ENCODE data around the gene NFIA.

Gene NFIA

DNA sequence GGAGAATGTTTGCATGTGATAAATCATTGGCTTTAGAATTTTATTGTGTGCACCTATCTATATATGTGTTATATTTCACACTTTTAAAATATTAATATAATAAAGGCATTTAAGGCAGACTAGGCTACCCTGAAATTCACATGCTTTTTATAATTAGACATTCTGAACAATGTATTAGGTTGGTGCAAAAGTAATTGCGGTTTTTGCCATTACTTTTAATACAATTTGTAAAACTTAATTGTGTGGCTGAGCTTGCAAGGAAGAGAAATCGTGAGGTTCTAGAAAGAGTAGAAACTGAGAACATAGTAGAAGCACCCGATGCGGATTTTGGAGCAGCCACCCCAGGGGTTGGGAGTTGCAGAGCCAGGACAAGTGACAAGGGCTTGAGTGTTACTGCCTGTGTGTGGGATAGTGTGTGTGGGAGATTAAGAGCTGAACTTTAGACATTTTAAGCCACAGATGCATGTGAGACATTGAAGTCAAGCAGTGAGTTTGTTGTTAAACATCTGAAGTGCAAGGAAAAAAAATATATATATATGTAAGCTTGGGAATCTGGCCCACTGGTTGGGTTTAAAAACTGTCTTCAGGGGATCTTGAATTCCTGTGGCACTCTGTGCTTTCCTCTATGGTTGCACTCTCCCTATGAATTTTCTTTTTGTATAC is 398.0 kb downstream of the NFIA start:
- DNase-seq, result no peak

DNA sequence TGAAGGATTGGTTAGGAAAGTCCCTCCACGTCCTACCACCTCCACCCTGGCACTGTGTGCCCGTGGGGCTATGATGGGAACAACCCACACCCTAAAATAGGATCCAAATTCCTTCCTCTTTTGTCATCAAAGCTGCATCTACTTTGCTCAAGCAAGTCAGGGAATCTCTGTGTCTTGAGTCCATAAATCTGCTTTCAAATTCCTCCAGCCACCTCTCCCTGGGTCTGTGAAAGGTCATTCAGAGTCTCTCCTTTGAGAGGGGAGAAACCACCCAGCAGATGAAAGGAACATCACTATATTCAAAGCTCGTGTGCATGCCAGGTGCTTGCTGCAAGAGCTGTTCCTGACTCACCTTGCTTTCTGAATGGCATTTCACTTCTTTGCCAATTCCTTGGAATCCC is 399.0 kb downstream of the NFIA start:
- DNase-seq, result no peak

DNA sequence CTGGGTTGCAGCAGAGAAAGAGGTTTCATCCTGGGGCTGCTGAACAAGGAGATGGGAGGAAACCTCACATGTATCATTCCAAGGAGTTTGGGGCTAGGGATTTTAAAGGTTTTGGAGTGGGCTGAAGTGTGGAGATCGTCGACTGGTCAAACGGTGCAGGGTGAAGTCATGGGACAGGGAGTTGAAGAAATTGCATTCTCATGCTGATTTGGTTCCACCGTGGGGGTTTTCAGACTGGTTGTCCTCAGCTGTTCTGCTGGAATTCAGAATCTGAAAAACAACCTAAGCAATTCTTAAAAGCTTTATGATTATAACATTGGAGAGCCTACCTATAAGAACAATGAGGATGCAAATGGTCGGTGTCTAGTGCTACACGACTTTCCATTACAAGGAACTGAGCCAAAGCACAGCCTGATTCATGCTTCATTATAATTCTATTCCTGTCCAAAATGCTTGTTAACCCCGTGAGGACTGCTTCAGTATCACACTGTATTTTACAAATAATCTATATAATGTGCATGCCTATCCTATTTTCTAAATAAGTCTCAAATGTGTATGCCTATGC is 399.9 kb downstream of the NFIA start:
- DNase-seq, result no peak

DNA sequence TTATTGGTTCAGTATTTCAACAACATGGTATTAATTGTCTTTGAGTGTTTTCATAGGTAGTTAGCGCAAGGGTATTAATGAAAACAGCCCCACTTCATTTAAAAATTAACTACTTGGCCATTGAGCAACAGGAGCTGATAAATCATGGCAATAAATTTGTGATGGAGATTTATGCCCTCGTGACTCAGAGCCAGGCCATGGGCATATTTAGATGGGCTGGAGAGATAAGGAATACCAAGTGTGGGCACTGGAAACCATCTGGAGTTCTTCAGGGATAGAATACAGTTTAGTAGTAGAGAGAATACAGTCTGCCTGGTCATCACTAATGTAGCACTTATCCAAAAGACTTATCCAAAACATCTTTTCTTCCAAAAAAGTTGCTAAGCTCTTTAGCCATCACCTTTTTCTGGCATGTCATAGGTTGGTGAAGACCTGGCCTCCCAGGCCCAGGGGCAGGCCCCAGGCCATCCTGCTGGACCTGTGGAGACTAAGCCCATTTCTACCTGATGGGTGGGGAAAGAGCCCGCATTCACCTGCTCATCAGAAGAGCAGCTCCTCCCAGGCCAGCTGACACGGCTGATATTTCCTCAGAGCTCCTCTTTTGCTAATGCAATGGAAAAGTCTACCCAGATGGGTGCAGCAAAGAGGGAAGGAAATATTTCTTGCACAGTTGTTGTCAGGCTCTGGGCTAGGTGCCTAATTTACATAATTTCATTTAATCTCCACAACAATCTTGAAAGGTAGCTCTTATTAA is 404.6 kb downstream of the NFIA start:
- no peak for DNase-seq

DNA sequence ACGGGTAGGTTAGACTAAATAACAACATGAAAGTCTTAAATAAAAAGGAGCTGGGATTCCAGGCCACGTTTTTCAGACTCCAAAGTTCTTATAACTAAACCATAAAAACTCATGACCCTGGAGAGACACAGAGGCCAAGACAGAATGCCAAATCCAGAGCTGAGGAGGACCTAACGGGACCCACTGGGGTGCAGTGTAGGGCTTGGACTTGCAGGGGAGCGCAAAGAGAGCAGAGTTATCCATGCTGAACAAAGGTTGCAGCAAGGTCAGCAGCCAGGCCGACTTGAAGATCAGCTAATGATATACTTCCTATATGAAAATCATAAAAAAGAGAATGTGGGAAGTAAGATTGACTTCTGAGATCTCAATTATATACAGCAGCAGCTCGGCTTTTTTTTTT is 405.4 kb downstream of the NFIA start:
- DNase-seq, result no peak

DNA sequence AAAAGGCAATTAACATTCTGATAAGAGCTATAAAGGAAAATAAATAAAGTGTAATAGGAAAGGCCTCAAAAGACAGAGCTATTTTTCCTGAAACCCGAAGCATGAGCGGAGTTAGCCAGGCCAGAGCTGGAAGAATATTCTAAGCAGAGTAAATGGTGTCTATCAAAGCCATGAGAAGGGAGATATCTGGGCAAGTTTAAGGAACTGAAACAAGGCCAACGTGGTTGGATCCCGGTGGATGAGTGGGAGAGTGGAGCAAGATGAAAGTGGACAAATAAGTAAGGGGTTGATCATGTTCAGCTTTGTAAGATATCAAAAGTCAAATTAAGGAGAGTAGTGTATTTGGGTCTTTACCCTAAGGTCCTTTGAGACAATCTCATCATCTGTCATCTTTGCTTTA is 408.6 kb downstream of the NFIA start:
- no peak for DNase-seq

DNA sequence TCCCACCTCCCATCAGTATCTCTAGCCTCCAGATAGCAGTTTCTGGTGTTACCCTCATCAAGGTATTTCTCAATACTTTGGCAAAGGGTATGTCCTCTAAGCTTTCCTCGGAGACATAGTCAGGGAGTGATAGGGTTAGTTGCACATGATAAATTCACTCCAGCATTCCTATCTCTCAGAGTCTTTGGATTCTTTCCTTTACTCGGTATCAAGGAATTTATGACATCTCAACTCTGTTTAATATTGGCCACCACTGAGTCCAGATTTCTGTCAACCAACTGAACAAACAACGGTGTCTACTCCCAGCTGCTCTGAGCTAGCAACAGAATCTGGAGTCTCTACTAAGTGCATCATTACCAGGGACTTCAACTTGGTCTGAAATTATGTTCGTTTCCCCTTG is 409.1 kb downstream of the NFIA start:
- DNase-seq, result no peak

DNA sequence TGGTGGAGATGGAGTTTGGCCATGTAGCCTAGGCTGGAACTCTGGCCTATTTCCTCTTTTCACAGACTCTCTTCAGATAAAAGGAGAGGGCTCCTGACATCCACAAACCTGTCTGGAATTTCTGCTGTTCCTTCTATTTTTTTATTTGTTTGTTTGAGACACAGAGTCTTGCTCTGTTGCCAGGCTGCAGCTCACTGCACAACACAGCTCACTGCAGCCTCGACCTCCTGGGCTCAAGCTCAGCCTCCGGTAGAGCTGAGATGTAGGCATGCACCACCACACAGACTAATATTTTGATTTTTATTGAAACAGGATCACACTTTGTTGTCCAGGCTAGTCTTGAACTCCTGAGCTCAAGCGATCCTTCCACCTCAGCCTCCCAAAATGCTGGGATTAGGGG is 411.6 kb downstream of the NFIA start:
- no peak for DNase-seq

DNA sequence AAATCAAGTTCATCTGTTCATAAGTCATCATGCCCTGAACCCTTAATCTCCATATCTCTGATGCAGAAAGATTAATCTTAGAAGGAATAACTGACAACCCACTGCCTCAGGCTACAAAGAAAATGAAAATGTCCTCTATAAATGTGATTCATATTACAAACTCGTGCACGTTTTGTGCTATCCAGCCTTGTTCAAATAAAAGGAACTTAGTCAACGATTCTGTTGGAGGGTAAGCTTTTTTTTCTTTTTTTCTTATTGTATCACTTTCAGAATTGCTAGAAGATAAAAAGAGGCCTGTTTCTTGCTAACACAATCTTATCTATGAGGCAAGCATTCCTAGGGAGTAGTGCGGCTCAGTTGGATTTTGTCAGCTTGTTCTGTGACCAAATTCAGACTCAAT is 414.1 kb downstream of the NFIA start:
- DNase-seq, result peak; percentile 39

DNA sequence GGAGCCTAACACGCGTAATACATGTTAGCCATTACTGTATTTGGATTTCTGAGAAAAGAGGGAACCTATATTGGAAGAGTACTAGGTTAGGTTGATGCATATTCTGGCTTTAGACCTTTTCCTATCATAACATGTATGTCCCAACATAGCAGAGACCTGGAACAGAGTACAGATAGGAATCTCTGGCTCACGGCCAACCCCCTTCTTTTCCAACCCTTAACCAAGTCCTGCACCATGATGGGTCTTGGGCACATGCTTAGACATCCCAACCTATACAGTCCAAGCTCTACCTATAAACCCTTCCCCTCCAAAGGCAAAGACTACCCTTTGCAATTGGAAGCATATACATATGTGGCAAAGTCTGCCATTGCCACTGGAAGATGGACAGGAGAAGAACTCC is 414.7 kb downstream of the NFIA start:
- DNase-seq, result no peak

DNA sequence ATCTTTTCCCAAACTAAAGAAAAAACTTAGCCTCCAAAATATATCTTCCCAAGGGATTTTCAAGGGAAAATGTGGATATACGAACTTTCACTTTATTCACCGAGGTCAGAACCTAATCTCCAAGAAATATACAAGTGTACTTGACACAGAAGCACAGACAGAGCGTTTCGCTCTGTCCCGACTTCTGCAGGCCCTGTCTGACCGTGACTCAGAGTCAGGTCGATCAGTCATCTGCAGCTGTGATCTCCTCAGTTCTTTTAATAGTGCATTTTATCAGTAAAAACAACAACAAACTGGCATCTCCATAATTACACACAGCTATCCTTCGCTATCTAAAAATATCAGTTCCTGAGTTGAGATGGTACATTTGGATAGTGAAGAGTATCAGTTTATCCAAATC is 416.0 kb downstream of the NFIA start:
- DNase-seq, result no peak

DNA sequence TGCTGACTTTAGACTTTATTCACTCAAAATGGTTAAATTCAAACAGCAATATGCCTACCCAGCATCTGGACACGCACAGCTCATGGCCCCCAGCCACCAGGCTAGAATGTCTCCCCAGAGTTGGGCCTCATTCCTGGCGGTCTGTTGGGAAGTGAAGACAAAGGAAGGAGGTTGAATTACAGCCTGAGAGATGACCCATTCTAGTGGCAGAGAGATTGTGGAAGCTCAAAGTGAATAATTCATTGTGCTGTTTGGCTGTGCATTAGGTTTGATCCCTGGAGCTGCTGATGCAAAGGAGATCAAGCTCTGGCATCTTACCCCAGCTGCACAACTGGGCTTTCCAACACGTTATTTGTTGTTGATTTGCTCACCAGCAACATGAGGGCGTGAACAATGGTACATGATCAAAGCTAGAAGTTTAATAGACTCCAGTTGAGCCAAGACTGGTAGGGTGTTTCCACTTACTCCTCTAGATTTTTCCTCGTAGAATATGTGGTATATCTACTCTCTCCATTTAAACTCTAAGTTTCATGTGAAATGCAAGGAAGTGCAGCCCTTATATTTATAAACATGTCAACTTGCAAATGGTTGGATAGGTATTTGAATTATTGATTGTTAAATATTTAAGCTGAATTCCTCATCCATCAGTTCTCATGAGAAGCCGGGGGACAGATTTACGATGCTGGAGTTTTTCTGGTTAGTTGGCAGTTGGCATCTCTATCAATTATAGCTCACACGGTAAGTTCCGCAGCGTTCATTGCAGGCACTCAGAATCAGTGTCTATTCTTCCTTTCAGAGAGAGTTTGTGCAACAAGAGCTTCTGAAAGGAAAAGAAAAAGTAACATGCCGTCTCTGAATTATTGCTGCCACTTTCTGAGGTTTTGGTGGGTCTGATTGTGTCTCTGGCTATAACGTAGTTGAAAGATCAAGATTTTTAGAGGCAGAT is 419.9 kb downstream of the NFIA start:
- DNase-seq, result no peak

DNA sequence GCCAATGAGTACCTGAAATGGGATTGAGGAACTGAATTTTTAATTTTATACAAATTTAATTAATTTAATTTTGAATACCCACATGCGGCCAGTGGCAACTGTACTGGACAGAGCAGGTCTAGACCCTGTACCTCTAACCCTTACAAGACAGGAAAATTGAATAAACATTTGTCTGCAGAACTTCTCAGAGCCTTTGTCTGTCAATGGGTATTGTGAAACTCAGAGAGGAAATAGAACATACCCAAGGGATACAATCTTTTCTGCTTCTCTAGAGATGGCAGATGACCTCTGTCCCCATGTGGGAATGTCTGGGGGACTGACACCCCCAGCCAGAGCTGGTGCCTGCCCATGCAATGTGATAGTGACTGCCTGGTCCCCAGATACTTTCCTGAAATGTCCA is 421.9 kb downstream of the NFIA start:
- DNase-seq, result no peak

DNA sequence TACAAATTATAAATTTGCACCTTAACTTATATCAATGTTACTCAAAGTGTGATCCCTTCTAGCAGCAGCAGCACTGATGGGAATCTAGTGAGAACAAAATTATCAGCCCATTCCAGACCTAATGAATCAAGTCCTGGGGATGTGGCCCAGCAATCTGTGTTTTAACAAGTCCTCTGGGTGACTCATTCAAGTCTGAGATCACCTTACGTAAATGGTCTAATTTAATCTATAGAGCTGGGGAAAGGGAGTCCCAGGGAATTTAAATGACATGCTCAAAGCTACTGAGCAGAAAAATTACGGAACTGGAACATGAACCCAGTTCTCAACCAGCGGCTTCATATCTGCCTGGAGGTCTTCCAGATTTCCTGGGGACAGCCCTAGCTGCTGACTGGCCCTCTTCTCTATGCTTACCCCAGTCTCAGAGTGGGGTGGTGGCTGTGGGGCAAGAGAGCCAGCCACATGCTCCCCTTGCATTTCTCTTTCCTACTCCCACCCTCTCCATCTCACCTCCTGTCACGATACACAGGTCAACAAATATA is 422.6 kb downstream of the NFIA start:
- DNase-seq, result peak; percentile 61

DNA sequence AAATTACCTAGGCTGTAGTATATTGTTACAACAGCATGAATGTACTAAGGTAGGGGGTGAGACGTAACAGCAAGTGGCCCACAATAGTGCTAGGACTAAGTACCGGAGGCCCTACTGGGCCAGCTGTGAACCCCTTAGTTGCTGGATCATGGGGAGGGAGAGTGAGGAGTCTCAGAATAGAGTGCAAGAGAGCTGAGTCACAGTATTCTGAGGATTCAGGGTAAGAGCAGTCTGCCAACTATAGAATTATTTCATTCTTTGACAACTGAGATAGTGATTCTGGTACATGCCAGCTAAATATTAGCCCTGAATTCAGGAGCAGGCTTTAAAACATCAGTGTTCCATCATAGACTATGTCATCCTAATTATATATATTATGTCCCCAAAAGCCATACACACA is 423.9 kb downstream of the NFIA start:
- no peak for DNase-seq

DNA sequence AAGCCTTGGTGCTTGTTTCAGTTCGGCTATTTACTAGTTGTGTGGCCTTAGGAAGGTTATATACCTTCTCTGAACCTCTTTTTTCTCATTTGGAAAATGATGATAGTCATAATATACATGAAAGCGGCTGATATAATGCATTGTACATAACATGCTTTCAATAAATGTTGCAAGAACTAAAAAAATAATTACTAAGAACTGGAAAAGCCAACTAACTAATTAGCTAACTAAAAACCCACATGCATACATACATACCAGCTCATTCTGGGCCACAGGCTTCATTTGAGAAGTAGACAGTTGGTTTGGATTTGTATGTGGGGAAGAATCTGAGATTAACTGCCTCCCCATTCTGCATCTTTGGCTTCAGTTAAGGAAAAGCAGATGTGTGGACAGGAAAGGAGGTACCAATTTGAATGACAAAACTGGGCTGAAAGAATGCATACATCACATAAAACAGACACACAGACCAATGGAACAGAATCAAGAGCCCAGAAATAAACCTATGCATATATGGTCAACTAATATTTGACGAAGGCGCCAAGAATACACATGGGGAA is 424.7 kb downstream of the NFIA start:
- DNase-seq, result no peak

Measured in OCI-M1 (cell line).